Measurements from ENCODE around the gene EMC9.

DNA sequence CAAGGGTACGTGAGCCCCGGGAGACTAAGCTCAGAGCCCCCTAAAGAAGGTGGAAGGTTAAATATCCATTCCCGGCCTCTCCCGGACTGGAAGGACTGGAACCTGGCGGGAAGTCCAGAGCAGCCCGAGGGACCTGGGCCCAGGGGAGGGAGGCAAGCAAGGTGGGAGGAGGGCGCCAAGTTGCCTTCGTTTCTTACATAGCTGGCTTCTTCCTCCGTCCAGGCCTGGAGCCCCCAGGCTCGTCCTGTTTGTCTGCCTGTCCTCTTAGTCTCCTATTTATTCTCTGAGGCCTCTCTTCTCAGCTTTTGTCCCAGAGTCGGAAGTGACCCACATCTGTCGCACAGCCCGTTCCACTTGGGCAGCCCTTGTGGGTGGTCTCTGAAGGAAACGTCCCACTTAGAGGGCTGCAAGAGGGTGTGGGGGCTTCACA, 46.5 kb downstream of the EMC9 start:
- TF ChIP-seq, protein P1, sequence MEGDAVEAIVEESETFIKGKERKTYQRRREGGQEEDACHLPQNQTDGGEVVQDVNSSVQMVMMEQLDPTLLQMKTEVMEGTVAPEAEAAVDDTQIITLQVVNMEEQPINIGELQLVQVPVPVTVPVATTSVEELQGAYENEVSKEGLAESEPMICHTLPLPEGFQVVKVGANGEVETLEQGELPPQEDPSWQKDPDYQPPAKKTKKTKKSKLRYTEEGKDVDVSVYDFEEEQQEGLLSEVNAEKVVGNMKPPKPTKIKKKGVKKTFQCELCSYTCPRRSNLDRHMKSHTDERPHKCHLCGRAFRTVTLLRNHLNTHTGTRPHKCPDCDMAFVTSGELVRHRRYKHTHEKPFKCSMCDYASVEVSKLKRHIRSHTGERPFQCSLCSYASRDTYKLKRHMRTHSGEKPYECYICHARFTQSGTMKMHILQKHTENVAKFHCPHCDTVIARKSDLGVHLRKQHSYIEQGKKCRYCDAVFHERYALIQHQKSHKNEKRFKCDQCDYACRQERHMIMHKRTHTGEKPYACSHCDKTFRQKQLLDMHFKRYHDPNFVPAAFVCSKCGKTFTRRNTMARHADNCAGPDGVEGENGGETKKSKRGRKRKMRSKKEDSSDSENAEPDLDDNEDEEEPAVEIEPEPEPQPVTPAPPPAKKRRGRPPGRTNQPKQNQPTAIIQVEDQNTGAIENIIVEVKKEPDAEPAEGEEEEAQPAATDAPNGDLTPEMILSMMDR (IDR thresholded peaks at IDR 0.05; ENCODE audit: low read depth, low read length, missing input control): no peak
- TF ChIP-seq, protein P2, sequence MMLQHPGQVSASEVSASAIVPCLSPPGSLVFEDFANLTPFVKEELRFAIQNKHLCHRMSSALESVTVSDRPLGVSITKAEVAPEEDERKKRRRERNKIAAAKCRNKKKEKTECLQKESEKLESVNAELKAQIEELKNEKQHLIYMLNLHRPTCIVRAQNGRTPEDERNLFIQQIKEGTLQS (IDR thresholded peaks at IDR 0.05): no peak
- no peak for TF ChIP-seq SP1 (IDR thresholded peaks at IDR 0.05)
- TF ChIP-seq RAD21 (IDR thresholded peaks at IDR 0.05): no peak
- TF ChIP-seq, protein P3, sequence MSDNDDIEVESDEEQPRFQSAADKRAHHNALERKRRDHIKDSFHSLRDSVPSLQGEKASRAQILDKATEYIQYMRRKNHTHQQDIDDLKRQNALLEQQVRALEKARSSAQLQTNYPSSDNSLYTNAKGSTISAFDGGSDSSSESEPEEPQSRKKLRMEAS (IDR thresholded peaks at IDR 0.05): no peak
- TF ChIP-seq, protein P4, sequence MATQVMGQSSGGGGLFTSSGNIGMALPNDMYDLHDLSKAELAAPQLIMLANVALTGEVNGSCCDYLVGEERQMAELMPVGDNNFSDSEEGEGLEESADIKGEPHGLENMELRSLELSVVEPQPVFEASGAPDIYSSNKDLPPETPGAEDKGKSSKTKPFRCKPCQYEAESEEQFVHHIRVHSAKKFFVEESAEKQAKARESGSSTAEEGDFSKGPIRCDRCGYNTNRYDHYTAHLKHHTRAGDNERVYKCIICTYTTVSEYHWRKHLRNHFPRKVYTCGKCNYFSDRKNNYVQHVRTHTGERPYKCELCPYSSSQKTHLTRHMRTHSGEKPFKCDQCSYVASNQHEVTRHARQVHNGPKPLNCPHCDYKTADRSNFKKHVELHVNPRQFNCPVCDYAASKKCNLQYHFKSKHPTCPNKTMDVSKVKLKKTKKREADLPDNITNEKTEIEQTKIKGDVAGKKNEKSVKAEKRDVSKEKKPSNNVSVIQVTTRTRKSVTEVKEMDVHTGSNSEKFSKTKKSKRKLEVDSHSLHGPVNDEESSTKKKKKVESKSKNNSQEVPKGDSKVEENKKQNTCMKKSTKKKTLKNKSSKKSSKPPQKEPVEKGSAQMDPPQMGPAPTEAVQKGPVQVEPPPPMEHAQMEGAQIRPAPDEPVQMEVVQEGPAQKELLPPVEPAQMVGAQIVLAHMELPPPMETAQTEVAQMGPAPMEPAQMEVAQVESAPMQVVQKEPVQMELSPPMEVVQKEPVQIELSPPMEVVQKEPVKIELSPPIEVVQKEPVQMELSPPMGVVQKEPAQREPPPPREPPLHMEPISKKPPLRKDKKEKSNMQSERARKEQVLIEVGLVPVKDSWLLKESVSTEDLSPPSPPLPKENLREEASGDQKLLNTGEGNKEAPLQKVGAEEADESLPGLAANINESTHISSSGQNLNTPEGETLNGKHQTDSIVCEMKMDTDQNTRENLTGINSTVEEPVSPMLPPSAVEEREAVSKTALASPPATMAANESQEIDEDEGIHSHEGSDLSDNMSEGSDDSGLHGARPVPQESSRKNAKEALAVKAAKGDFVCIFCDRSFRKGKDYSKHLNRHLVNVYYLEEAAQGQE (IDR thresholded peaks at IDR 0.05): no peak

Data from liver (tissue), 3 donors.